ENCODE results near the gene ZSCAN30. TPM values are rescaled to one million over a fixed set of nuclear protein-coding genes. Genes with fewer than 3 reads are reported as not detected.

The ZSCAN30 gene
- total RNA-seq, 1 experiment from 2014 or later: 21.9 TPM

GRCh38 chr18:35303610-35304009 lies 13.6 kb upstream of the ZSCAN30 start (continued):
- no peak for TF ChIP-seq ZNF532 (CRISPR knock-in tag; IDR thresholded peaks at IDR 0.05; ENCODE audit: borderline replicate concordance)
- no peak for TF ChIP-seq TP53 (CRISPR knock-in tag; IDR thresholded peaks at IDR 0.05)
- no peak for TF ChIP-seq RORB (CRISPR knock-in tag; IDR thresholded peaks at IDR 0.05)
- no peak for TF ChIP-seq MXD4 (CRISPR knock-in tag; IDR thresholded peaks at IDR 0.05; ENCODE audit: borderline replicate concordance)
- TF ChIP-seq ZNF281 (CRISPR knock-in tag; IDR thresholded peaks at IDR 0.05): no peak

GRCh38 chr18:35296060-35296459 lies 6.0 kb upstream of the ZSCAN30 start:
- POLR2A ChIA-PET: no interaction called here
- Mint-ChIP-seq H3K36me3 (peaks cover 31% of the 10 kb centered on the region), H3K27ac (no peak overlapping the region), H3K9me3 (peaks cover 12% of the 10 kb centered on the region), H3K4me3 (no peak overlapping the region), H3K27me3 (ENCODE audit: low read depth) (no peaks in the 10 kb centered on the region), H3K4me1 (peaks cover 5% of the 10 kb centered on the region)
- CTCF ChIA-PET: no interaction called here
- no peak for TF ChIP-seq ERG (CRISPR knock-in tag; IDR thresholded peaks at IDR 0.05)
- TF ChIP-seq ARID4B (CRISPR knock-in tag; IDR thresholded peaks at IDR 0.05; ENCODE audit: borderline replicate concordance): no peak
- TF ChIP-seq HMGXB4 (CRISPR knock-in tag; IDR thresholded peaks at IDR 0.05): no peak
- TF ChIP-seq USF1 (CRISPR knock-in tag; IDR thresholded peaks at IDR 0.05): no peak
- TF ChIP-seq E2F1 (CRISPR knock-in tag; IDR thresholded peaks at IDR 0.05): no peak
- DNase-seq (ENCODE audit: low spot score) (no peak), ATAC-seq (no peak)
